Measurements from ENCODE around the gene XRCC4. TPM values are rescaled to one million over a fixed set of nuclear protein-coding genes. Genes with fewer than 3 reads are reported as not detected.

The XRCC4 gene
- total RNA-seq, 4 donors from 2014 or later = 3.7 to 10.3 (median 8.7) TPM

- H3K27ac ChIP-seq = no peak overlapping the region
- DNase-seq = no peak
- H3K9me3 ChIP-seq = no peaks in the 10 kb centered on the region
- H3K4me3 ChIP-seq = no peak overlapping the region
- H3K27me3 ChIP-seq = no peaks in the 10 kb centered on the region
- H3K36me3 ChIP-seq = no peaks in the 10 kb centered on the region
- TF ChIP-seq CTCF (IDR thresholded peaks at IDR 0.05) = no peak
- TF ChIP-seq POLR2A (IDR thresholded peaks at IDR 0.05) = no peak
- H3K4me1 ChIP-seq = no peaks in the 10 kb centered on the region
These were observed 120.1 kb downstream of the XRCC4 start for GRCh38 chr5:83197326-83197967.

DNA sequence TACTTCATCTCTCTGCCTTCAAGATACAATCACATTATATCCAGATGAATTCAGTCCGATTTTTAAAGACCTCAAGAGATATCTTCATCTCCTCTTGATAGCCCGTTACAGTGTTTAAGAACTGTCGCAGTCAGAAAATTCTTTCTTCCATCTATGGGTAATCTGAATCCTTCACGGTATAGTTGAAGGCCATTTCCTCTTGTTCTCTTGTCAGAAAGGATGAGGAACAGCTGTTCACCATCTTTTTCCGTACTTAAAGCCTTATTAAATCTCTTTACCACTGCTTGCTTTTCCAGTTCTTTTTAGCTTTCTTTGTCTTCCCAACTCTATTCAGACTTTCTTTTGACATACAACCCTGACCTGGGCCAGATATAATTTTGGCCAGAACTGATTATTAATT is 121.8 kb downstream of the XRCC4 start:
- no peak for TF ChIP-seq CTCF (IDR thresholded peaks at IDR 0.05)
- no peak for TF ChIP-seq POLR2A (IDR thresholded peaks at IDR 0.05)
- Histone ChIP-seq H3K4me1 (no peaks in the 10 kb centered on the region), H3K4me3 (no peak overlapping the region), H3K36me3 (no peaks in the 10 kb centered on the region), H3K27ac (no peak overlapping the region), H3K9me3 (no peaks in the 10 kb centered on the region), H3K27me3 (no peaks in the 10 kb centered on the region)
- no peak for DNase-seq

- H3K4me1 ChIP-seq = no peaks in the 10 kb centered on the region
- no peak overlapping the region for H3K4me3 ChIP-seq
- no peaks in the 10 kb centered on the region for H3K36me3 ChIP-seq
- no peaks in the 10 kb centered on the region for H3K9me3 ChIP-seq
- no peaks in the 10 kb centered on the region for H3K27me3 ChIP-seq
- no peak for DNase-seq
- H3K27ac ChIP-seq = no peak overlapping the region
- TF ChIP-seq CTCF (IDR thresholded peaks at IDR 0.05) (no peak), POLR2A (IDR thresholded peaks at IDR 0.05) (no peak)
These were observed 127.3 kb downstream of the XRCC4 start for GRCh38 chr5:83204651-83205050.

- Histone ChIP-seq H3K36me3 (no peaks in the 10 kb centered on the region), H3K9me3 (no peaks in the 10 kb centered on the region), H3K27ac (no peak overlapping the region), H3K4me1 (no peaks in the 10 kb centered on the region), H3K4me3 (no peak overlapping the region), H3K27me3 (no peaks in the 10 kb centered on the region)
- DNase-seq = no peak
- TF ChIP-seq POLR2A (IDR thresholded peaks at IDR 0.05) (no peak), CTCF (IDR thresholded peaks at IDR 0.05) (no peak)
These were observed 132.6 kb downstream of the XRCC4 start for GRCh38 chr5:83209963-83210362.

GRCh38 chr5:83219077-83219476 is 141.7 kb downstream of the XRCC4 start:
- Histone ChIP-seq H3K4me1 (no peaks in the 10 kb centered on the region), H3K27ac (no peak overlapping the region), H3K4me3 (no peak overlapping the region), H3K9me3 (no peaks in the 10 kb centered on the region), H3K36me3 (no peaks in the 10 kb centered on the region), H3K27me3 (no peaks in the 10 kb centered on the region)
- no peak for DNase-seq
- TF ChIP-seq CTCF (IDR thresholded peaks at IDR 0.05) = no peak
- no peak for TF ChIP-seq POLR2A (IDR thresholded peaks at IDR 0.05)

DNA sequence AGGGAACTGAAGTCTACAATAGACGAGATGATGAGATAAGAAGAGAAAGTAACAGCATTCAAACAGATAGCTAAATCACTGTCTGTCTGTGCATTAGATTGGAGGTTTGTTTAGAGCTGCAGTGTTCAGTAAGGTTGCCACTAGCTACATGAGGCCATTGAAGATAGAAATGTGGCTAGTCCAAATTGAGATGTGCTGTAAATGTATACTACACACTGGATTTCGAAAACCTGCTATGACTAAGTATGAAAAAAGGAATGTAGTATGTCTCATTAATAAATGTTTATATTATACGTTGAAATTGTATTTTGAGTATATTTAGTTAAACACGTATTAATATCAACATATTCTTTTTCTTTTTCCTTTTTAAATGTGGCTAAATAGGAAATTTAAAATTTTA is 142.1 kb downstream of the XRCC4 start:
- Histone ChIP-seq H3K36me3 (no peaks in the 10 kb centered on the region), H3K27ac (no peak overlapping the region), H3K27me3 (no peaks in the 10 kb centered on the region), H3K9me3 (no peaks in the 10 kb centered on the region), H3K4me3 (no peak overlapping the region), H3K4me1 (no peaks in the 10 kb centered on the region)
- TF ChIP-seq CTCF (IDR thresholded peaks at IDR 0.05) (no peak), POLR2A (IDR thresholded peaks at IDR 0.05) (no peak)
- no peak for DNase-seq
